ENCODE measurements around the gene U2AF2.
A peak's percentile ranks its signal among the peaks of the same experiment; 100 is the strongest.

U2AF2 gene

DNA sequence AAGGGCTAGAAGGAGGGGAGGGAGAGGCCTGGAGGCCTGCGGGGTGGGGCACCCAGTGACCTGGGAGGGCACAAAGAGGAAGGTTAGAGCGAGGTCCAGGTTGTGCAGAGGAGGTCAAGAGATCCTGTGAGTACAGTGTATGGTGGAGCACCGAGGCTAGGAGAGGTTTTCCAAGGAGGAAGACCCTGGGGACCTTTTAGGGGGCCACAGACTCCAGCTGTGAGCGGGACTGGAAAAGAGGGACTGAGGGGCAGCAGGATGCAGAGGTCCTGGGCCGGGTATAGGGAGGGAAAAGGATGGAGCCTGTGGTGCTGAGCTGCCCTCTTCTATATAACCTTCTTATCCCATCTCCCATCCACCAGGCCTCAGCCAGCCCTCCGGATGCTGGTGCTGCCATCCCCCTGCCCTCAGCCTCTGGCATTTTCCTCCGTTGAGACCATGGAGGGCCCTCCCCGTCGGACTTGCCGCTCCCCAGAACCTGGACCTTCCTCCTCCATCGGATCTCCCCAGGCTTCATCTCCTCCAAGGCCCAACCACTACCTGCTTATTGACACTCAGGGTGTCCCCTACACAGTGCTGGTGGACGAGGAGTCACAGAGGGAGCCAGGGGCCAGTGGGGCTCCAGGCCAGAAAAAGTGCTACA lies 10.5 kb upstream of the U2AF2 start:
- DNase-seq, result no peak

DNA sequence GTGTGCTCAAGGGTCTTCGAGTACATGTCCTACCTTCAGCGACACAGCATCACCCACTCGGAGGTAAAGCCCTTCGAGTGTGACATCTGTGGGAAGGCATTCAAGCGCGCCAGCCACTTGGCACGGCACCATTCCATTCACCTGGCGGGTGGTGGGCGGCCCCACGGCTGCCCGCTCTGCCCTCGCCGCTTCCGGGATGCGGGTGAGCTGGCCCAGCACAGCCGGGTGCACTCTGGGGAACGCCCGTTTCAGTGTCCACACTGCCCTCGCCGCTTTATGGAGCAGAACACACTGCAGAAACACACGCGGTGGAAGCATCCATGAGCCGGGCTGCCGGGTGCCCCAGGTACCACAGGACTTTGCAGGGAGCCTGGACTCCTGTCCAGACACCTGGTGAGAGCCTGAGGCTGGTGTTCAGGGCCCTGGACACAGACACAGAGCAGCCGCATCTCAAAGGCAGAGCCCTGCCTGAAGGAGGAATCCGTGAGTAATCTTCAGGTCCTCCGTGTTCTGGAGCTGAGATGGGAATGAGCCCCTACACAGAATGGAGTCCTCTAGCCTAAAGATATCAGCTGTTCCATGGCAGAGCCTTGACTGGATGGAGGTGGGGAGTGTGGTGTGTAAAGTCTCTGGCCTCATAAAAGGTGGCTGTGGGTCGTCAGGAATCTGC lies 9.9 kb upstream of the U2AF2 start:
- no peak for DNase-seq

DNA sequence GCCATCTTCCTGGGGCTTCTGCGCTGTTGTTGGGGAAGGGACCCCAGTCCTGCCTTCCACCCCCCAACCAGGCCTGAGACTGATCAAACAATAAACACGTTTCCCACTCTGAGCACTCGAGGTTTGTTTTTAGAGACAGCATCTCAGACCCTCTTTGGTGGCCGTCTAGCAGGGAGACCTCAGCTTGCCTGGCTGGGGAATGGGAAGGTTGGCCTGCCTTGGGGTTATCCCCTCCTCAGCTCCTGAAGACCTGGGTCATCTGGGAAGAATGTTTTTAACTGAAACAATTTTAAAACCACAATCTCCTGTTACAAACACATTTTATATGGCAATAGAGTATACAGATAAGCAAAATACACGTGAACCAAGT lies 9.3 kb upstream of the U2AF2 start:
- DNase-seq, result no peak

DNA sequence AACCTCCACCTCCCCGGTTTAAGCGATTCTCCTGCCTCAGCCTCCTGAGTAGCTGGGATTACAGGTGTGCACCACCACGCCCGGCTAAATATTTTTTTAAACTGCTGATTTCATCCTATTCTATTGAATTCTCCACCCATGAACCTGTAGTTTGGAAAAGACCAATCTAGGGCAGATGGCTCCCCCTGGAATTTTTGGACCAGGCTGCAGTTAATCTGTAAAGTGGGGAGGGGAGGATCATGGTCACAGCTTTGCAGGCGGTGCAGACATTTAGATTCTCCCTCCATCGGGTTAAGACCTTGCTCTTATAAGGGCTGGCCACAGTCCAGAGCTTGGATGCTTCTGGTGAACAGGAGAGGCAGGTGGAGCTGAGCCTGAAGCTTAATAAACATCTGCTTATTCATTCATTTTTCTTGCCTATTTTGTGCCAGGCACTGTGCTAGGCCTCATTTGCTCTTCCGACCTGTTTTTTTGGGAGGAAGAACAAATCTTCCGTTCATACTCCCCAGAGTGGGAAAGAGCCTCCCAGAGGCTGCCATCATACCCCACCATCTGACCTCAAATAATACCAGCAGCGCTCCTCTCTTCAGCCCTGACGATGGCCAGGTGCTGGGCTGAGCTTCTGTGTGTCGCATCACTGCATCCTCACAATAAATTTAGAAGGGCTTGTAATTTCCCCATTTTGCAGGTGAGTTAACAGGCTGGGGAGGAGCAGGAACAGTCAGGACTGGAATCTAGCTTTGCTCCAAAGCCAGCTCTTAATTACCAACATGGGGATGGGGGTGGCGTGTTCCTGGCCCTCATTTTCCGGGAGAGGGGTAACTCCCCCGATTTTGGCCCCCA lies 7.7 kb upstream of the U2AF2 start:
- DNase-seq, result no peak

DNA sequence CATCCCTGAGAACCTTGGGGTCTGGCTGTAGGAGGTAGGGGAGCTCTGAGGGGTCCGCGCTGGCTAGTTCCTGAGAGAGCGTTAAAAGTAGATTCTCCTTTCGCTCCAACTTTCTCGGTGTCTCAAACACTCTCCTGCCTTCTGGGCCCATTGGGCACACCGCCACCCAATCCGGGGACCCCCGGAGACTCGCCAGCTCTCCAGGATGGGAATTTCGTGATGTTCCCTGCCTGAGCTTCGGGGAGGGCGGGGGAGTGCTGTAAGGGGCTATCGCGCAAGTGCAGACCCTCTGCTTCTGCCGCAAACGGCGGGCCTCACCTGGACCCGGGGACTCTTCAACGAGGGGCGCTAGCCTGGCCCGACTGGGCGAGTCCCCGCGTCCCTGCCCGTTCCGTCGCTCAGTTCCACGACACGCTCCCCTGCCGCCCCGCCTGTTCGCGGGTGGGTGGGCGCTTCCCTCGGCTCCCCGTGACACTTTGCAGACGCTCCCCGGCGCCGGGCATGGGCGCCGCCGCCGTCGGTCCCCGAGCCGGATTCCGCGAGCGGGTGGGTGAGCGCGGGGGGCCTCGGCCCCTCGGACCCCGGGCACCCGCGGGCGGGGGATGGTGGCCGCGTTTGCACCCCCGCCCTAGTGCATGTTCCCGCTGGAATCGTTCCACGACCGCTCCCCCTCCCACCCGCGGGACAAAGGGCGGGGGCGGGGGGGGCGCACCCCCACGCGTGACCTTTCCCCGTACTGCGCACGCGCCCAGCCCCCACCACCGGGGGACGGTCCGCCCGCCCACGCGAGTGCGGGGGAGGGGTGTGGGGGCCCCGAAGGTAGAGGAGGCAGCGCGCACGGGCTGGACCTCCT lies 6.9 kb upstream of the U2AF2 start, which contains the start of gene CCDC106:
TSS of gene CCDC106 (plus strand) at position 481 of the 853 bp plus-strand sequence. CDS start 835 bp downstream, outside the sequence.
- peak; percentile 82 for DNase-seq

DNA sequence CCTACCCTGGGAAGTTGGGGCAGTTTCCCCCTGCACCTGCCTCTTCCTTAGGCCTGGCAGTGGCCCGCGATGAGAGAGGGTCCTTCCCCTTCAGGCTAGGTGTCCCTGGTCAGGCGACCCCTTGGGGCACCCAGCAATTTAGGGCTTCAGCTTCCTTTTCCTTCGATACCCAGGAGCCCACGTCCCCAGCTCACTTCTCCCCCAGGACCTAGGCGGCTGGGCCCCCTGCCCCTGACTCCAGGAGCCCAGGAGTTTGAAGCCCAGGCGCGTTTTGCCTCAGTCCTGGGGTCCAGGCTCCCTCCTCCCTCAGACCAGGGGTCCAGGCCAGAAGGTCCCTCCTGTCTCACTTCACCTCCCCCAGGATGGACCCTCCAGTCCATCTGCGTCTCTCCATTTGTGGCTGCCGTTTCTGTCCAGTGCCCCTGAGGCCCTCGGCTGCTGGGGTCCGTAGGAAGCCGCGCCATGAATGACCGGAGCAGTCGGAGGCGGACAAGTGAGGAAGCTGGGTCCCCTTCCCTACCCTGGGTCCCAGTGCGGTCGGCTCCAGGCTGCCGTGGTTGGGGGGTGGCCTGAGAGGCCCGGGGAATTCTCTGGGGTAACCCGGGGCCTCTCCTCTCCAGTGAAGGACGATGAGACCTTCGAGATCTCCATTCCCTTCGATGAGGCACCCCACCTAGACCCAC lies 6.1 kb upstream of the U2AF2 start:
- DNase-seq, result no peak

DNA sequence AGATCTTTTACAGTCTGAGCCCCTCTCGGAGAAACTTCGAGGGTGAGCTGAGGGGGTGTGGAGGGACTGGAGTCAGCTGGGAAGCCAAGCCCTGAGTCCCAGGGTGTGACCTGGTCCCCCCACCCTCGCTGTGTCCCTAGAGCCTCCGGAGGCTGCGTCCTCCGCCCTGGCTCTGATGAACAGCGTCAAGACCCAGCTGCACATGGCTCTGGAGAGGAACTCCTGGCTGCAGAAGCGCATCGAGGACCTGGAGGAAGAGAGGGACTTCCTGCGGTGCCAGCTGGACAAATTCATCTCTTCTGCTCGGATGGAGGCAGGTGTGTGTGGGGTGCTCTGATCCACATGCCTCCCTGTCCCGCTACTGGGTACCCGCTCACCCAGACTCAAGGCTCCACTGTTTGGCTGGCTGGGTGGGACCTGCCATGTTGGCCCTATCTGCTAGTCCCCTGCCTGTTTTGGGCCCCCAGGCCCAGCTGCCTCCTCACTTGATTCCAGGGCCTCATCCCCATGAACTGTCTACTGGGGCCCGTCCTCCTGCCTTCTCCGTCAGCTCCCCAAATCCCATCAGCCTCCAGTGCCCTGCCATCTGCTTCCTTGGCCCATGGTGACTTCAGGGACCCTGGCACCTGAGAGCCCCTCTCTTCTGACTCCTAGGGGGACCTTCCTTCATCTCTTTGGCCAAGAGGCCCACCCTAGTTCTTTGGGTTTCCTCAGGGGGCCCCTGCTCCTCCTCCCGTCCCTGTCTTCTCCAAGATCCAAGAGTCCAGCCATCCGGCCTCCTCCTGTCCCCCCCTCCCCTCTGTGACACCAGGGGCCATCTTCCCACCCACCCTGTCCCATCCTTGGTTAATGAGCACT lies 5.3 kb upstream of the U2AF2 start:
- no peak for DNase-seq

DNA sequence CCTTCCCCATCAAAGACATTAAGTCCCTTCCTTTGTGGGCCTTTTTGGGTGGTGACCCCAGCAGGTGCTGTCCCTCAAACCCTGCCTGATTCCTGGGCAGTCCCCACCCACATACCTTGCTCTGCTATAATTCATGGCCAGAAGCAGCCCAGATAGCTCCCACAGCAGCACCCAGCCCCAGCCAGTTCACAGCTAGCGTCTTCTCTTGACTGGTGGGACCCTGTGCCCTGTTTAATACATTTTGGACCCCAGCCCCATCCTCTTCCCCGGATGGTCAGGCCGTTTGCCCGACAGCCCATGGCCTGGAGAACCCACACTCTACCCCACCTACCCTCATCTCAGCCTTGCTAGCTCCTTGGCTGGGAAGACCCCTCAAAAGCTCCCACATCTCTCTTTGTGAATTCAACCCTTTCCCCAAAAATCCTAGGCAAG lies 4.7 kb upstream of the U2AF2 start:
- no peak for DNase-seq

DNA sequence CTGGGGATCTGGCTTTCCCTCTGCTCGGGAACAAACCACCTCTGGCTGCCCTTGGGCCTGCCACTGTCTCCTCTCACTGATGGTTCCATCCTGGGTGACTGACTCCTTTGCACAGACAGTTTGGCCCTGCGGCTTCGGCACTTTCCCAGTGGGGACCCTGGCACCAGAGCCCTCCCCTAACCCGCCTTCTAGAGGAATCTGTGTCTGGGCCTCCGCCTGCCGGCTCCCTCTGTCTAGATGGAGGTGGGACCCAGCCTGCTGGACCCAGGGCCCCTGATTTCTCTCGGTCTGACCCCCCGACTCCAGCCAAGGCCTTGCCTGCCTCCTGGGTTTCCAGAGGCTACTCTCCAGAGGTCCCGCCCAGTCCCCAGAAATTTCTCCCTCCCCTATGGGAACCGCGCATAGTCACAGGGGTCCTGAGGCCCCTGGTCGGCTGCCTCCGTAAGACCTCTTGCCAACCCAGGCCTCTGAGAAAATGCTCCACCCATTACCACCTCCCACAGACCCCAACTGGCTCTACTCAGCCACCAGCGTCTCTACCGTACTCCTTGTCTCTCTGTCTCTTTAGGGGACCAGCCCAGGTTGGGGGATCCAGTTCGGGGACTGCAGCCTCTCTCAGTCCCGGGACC lies 4.1 kb upstream of the U2AF2 start:
- DNase-seq, result no peak

DNA sequence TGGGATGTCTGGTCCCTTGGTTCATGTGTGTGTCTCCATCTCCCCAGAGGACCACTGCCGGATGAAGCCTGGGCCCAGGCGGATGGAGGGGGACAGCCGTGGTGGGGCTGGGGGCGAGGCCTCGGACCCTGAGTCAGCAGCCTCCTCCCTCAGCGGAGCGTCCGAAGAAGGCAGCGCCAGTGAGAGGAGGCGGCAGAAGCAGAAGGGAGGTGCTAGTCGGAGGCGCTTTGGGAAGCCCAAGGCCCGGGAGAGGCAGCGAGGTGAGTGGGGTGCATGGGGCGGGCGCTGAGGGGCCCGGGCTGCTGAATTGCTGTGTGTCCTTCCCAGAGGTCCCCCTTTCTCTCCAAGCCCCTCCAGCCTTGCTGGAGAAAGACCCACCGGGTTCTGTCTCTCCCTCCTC lies 3.6 kb upstream of the U2AF2 start:
- DNase-seq, result no peak

DNA sequence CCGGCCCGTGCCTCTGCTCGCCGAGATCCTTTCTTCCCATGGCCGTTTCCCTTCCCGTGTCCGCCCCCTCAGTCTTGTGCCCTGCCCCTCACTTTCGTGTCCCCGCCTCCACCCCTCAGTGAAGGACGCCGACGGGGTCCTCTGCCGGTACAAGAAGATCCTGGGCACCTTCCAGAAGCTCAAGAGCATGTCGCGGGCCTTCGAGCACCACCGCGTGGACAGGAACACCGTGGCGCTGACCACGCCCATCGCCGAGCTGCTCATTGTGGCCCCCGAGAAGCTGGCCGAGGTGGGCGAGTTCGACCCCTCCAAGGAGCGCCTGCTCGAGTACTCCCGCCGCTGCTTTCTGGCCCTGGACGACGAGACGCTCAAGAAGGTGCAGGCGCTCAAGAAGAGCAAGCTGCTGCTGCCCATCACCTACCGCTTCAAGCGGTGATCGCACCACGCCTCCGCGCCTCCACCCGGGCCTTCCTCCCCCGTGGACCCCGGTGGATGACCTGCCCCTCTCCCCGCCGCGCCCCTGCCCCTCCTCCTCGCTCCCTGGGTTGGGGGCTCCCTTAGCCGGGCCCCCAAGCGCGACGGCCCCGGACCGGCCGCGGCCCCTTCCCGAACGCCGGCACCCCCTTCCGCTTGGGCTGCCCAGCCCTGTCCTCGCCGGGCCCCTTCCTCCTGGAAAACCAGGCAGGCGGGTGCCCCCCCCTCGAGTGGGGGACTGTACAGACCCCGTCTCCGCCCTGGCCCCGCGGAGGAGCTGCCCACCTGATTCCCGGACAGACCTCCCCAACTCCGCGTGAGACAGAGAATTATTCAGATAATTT lies 2.3 kb upstream of the U2AF2 start:
- no peak for DNase-seq

DNA sequence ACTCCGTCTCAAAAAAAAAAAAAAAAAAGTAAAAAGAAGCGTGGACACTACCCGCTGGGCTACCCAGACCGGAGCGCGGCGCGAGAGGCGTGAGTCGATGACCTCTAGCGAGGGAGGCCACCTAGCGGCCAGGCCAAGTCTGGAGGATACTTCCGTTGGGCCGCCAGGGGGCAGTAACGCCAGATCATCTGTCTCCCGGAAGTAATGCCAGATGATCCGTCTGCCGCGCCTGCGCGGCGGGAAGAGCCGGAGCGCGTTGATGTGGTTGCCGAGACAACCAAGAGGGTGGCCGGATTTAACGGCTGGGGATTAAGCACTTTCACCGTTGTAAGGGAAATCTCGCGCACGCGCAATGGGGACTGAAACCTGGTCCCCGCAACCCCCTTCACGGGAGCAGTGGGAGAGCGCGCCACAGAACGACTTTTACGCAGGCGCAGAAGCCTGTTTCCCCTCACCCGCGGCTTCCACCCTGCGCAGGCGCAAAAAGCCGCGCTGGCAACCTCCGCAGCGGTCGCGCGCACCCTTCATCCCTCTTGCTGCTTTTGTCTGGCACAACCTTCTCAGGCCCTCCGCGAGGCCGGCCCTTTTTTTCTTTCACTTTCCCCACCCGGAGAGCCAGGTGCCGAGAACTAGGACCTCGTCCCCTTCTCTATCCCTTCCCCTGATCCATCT lies 1.0 kb upstream of the U2AF2 start:
- DNase-seq, result peak; percentile 99

DNA sequence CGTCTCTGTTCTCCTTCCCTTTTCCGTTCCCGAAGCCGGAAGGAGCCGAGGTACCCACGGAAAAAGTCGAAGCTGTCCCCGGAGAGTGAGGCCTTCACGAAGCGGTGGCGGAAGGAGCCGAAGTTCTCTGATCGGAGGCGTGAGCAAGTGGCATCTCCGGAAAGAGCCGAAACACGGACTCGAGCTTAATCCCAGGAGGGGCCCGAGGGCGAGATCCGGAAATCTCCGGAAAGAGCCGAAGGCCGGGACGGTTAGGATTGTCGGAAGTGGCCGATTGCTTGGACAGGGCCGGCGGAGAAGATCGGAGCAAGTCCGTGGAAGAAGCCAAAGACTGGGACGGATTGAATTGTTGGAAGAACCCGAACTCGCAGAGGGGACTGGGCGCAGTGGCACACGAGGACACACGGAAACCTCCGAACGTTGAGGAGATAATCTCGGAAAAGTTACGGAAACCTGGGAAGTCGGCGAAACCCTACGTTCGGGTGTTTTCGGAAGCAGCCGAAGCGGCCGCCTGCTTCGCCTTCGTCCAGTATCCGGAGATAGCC lies 440 bp upstream of the U2AF2 start:
- DNase-seq, result peak; percentile 99

DNA sequence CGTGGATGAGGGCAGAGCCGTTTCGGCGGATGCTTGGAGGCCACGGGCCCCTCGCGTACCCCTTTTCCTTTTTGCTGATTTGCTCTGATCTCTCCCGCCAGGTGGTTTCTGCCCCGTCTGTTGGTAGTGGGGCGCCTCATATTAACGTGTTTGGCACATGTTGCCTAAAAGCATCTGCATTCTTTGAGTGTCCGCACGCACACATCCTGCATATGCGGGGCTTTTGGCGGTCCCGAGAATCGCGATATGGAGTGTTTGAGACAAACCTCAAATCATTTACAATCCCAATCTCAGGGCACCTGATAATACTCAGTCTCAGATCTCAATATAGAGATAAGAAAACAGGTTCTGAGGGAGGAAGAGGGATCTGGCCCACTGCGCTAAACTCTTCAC lies 809 bp downstream of the U2AF2 start:
- DNase-seq, result no peak

DNA sequence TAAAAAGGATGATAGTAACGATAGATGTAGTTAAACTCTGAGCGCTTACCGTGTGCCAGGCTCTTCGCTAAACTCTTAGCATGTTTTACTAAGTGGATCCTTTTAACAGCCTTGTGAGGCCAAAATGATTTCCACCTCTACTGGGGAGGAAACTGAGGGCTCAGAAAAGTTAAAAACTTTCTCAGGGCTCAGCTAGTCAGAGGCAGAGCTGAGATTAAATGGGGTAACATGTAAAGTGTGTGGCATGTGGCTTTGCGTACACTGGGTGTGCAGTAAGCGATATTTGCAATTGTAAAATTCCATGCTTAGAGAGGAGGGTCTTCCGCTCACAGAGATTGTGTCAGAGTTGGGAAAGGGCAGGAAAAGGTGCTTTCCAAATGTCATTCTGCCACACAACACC lies 1.7 kb downstream of the U2AF2 start:
- no peak for DNase-seq

DNA sequence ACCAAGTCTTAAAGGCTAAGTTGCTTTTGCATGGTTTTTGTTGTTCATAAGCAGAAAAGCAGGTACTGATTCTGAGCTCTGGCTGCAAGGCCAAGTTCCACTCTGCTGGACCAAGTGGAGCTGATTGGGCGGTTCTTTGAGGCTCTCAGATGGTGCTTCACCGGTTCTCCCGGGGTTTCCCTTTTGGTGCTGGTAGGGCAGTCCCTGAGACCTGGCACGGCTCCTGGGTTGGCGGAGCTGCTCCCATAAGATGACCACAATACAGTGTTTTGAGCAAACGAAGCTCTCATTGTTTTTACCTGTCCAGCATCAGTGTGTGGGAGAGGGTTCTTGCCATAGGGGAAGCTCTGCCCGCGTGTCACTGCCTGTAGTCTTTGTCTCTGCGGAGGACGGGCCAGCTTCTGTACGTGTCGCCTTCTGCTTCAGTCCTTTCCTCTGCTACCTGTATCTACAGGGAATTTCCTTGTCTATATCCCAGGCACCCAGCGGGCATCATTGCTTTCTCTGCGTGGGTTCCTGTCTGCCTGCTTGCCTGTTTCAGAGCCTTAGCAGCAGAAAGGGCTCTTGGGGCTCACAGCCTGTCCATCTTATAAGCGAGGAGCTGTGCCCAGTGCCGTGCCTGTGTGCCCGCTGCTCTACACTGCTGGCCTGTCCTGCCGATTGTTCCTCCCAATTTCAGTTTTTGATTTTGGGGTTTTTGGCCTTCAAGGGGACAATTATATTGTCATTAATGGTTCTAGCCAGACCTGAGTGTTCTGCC lies 2.3 kb downstream of the U2AF2 start:
- no peak for DNase-seq

DNA sequence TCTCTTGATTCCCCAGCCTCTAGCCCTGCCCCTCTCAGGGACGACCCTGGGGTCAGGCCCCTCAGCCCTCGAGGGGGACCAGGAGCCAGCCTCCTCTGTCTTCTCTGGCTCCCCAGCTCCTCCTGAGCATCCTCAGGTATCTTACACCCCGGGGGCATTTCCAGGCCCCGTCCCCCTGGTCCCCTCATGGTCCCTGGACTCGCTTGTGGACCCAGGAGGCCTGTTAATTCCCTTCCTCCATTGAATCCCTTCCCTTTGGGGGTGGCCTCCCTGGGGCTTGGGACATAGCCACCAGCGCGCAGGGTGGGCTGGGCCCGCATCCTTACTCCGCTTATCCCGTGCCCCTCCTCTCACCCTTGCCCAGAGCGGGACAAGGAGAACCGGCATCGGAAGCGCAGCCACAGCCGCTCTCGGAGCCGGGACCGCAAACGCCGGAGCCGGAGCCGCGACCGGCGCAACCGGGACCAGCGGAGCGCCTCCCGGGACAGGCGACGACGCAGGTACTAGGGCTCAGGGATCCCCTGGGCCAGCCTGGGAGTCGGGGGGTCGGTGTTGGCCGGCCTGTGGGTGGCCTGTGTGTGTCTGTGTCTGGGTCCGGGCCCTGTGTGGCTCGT lies 4.1 kb downstream of the U2AF2 start:
- no peak for DNase-seq

DNA sequence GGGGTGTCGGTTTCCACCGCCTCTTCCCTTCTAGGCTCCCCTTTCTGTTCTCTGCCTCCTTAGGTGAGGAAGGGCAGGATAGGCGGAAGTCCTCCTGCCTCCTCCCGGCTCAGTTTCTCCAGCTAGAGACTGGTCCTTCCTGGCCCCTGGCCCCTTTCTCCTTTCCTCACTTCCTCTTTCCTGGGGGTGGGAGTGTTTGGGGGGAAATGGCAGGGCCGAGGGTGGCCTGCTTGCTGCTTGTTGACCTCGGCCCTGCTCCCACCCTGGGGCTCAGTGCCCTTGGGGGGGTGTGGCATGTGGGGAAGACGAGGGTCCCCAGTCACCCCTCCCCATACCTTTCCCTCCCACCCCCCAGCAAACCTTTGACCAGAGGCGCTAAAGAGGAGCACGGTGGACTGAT lies 5.0 kb downstream of the U2AF2 start:
- DNase-seq, result no peak
